ENCODE data around the gene C1QTNF5.

- TF ChIP-seq, protein P1, sequence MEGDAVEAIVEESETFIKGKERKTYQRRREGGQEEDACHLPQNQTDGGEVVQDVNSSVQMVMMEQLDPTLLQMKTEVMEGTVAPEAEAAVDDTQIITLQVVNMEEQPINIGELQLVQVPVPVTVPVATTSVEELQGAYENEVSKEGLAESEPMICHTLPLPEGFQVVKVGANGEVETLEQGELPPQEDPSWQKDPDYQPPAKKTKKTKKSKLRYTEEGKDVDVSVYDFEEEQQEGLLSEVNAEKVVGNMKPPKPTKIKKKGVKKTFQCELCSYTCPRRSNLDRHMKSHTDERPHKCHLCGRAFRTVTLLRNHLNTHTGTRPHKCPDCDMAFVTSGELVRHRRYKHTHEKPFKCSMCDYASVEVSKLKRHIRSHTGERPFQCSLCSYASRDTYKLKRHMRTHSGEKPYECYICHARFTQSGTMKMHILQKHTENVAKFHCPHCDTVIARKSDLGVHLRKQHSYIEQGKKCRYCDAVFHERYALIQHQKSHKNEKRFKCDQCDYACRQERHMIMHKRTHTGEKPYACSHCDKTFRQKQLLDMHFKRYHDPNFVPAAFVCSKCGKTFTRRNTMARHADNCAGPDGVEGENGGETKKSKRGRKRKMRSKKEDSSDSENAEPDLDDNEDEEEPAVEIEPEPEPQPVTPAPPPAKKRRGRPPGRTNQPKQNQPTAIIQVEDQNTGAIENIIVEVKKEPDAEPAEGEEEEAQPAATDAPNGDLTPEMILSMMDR (conservative IDR thresholded peaks at IDR 0.05) = no peak
- TF ChIP-seq EZH2 (IDR thresholded peaks at IDR 0.05; ENCODE audit: low read depth) = no peak
Observed at GRCh38 chr11:119340335-119341221, at the start of gene C1QTNF5.
